DMS79 treated with DMSO at 0.1 percent for 48 hours (cell line): ENCODE data around the gene LRRC43.

Experiments used
- DNase-seq: peaks from one replicate; lab custom pipeline; 2025; lab: John Stamatoyannopoulos, UW

The LRRC43 gene

GRCh38 chr12:122182887-122183587, at the start of gene LRRC43:
LRRC43 (plus strand) TSS chr12:122183123; CDS start chr12:122183145, 22 bp downstream.
- no peak for DNase-seq

GRCh38 chr12:122133192-122133950, 49.6 kb upstream of the LRRC43 start:
- DNase-seq = no peak

- DNase-seq = no peak
These were observed 47.4 kb upstream of the LRRC43 start for GRCh38 chr12:122135437-122136031.

GRCh38 chr12:122137229-122137628, 45.7 kb upstream of the LRRC43 start:
- peak; percentile 20 for DNase-seq

GRCh38 chr12:122137681-122138080, 45.2 kb upstream of the LRRC43 start:
- DNase-seq = peak; percentile 77

GRCh38 chr12:122138181-122138580, 44.7 kb upstream of the LRRC43 start:
- peak; percentile 52 for DNase-seq

- DNase-seq = peak; percentile 70
These were observed 44.3 kb upstream of the LRRC43 start for GRCh38 chr12:122138616-122139015.

GRCh38 chr12:122139266-122139665, 43.7 kb upstream of the LRRC43 start:
- peak; percentile 95 for DNase-seq

GRCh38 chr12:122139941-122140340, 43.0 kb upstream of the LRRC43 start:
- DNase-seq = no peak

GRCh38 chr12:122140467-122141257, 42.3 kb upstream of the LRRC43 start:
- DNase-seq = no peak

- DNase-seq = no peak
These were observed 40.8 kb upstream of the LRRC43 start for GRCh38 chr12:122141911-122142725.

- no peak for DNase-seq
These were observed 40.1 kb upstream of the LRRC43 start for GRCh38 chr12:122142857-122143256.

GRCh38 chr12:122144885-122145284, 38.0 kb upstream of the LRRC43 start:
- DNase-seq = no peak

GRCh38 chr12:122145505-122146330, 37.2 kb upstream of the LRRC43 start:
- no peak for DNase-seq

- DNase-seq = no peak
These were observed 35.2 kb upstream of the LRRC43 start for GRCh38 chr12:122147514-122148290.

- no peak for DNase-seq
These were observed 34.3 kb upstream of the LRRC43 start for GRCh38 chr12:122148657-122149056.

- no peak for DNase-seq
These were observed 32.7 kb upstream of the LRRC43 start for GRCh38 chr12:122150127-122150681.

- no peak for DNase-seq
These were observed 30.2 kb upstream of the LRRC43 start for GRCh38 chr12:122152754-122153153.

- no peak for DNase-seq
These were observed 27.2 kb upstream of the LRRC43 start for GRCh38 chr12:122155705-122156104.
